OCI-LY7 (cell line): ENCODE data around the gene PRMT2.
"Not testable (repeated sequence)": the region's sequence is repeated elsewhere in the genome, so short reads cannot be mapped to it uniquely, and the experiment has no call there.

Experiments
- EZH2phosphoT487 ChIP-seq: fragments of 200-600 bp; sonication (generic); IDR thresholded peaks from 2 replicates; pipeline ENCODE4 v1.6.1; 2018; ENCODE audit warnings: low read depth, borderline replicate concordance, mild to moderate bottlenecking, mixed run types, antibody characterized with exemption, low read length, moderate library complexity, mixed read lengths
- TF ChIP-seq, protein P1 (sequence below): fragments of 200-600 bp; sonication (generic); conservative IDR thresholded peaks from 2 replicates; pipeline ENCODE4 v1.5.1; 2014; ENCODE audit warnings: mild to moderate bottlenecking, antibody characterized with exemption, low read length, moderate library complexity, mixed read lengths

- TF ChIP-seq, protein P1, sequence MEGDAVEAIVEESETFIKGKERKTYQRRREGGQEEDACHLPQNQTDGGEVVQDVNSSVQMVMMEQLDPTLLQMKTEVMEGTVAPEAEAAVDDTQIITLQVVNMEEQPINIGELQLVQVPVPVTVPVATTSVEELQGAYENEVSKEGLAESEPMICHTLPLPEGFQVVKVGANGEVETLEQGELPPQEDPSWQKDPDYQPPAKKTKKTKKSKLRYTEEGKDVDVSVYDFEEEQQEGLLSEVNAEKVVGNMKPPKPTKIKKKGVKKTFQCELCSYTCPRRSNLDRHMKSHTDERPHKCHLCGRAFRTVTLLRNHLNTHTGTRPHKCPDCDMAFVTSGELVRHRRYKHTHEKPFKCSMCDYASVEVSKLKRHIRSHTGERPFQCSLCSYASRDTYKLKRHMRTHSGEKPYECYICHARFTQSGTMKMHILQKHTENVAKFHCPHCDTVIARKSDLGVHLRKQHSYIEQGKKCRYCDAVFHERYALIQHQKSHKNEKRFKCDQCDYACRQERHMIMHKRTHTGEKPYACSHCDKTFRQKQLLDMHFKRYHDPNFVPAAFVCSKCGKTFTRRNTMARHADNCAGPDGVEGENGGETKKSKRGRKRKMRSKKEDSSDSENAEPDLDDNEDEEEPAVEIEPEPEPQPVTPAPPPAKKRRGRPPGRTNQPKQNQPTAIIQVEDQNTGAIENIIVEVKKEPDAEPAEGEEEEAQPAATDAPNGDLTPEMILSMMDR, result not testable (repeated sequence)
- TF ChIP-seq EZH2phosphoT487, result not testable (repeated sequence)
Observed at GRCh38 chr21:46668904-46669303, 33.4 kb downstream of the PRMT2 start.
